Bronchial epithelial cell (primary cell): ENCODE results near the gene MAPT. TPM values are rescaled to one million over a fixed set of nuclear protein-coding genes. Genes with fewer than 3 reads are reported as not detected.

Source experiments
- DNase-seq: peaks from one replicate; pipeline ENCODE4 v3.0.0-alpha.2; 2010; ENCODE audit warnings: low read depth
- FAIRE-seq: peaks from 2 replicates; lab custom pipeline; 2011; peaks lifted over from hg19 to GRCh38; lab: Jason Lieb, UNC
- H3K27me3 ChIP-seq: 2 replicates; pipeline ENCODE4 v1.5.1; 2011; ENCODE audit warnings: low read length; ENCODE audit not compliant: control insufficient read depth, insufficient read depth
- H3K36me3 ChIP-seq: 2 replicates; pipeline ENCODE4 v1.5.1; 2011; ENCODE audit warnings: low read length; ENCODE audit not compliant: control insufficient read depth, insufficient read depth
- H3K4me3 ChIP-seq: 2 replicates; pipeline ENCODE4 v1.5.1; 2011; ENCODE audit warnings: mild to moderate bottlenecking, low read depth, low read length, control low read depth
- total RNA-seq: library from RNA; depleted of rRNA; stranded (reverse); fragments of >200 nt; gene quantifications from 2 replicates; pipeline ENCODE4 v1.2.1, GENCODE V29; 2014
- TF ChIP-seq, protein P1 (sequence below): IDR thresholded peaks from 2 replicates; pipeline ENCODE4 v1.5.1; 2011; ENCODE audit warnings: mild to moderate bottlenecking, moderate library complexity, low read length, control low read depth, inconsistent platforms; ENCODE audit not compliant: insufficient read depth, severe bottlenecking

MAPT gene
- total RNA-seq, 1 donor from 2014 or later: 0.26 TPM

GRCh38 chr17:46064460-46064859 lies 170.1 kb downstream of the MAPT start:
- FAIRE-seq (no peak), DNase-seq (no peak)
- peaks cover 3% of the 10 kb centered on the region for H3K36me3 ChIP-seq
- TF ChIP-seq, protein P1, sequence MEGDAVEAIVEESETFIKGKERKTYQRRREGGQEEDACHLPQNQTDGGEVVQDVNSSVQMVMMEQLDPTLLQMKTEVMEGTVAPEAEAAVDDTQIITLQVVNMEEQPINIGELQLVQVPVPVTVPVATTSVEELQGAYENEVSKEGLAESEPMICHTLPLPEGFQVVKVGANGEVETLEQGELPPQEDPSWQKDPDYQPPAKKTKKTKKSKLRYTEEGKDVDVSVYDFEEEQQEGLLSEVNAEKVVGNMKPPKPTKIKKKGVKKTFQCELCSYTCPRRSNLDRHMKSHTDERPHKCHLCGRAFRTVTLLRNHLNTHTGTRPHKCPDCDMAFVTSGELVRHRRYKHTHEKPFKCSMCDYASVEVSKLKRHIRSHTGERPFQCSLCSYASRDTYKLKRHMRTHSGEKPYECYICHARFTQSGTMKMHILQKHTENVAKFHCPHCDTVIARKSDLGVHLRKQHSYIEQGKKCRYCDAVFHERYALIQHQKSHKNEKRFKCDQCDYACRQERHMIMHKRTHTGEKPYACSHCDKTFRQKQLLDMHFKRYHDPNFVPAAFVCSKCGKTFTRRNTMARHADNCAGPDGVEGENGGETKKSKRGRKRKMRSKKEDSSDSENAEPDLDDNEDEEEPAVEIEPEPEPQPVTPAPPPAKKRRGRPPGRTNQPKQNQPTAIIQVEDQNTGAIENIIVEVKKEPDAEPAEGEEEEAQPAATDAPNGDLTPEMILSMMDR: no peak
- H3K27me3 ChIP-seq: no peaks in the 10 kb centered on the region
- H3K4me3 ChIP-seq: no peak overlapping the region

- DNase-seq (no peak), FAIRE-seq (no peak)
- no peaks in the 10 kb centered on the region for H3K27me3 ChIP-seq
- peaks cover 3% of the 10 kb centered on the region for H3K36me3 ChIP-seq
- TF ChIP-seq, protein P1: no peak
- no peak overlapping the region for H3K4me3 ChIP-seq
Measured at GRCh38 chr17:46071796-46072195, 177.4 kb downstream of the MAPT start.

DNA sequence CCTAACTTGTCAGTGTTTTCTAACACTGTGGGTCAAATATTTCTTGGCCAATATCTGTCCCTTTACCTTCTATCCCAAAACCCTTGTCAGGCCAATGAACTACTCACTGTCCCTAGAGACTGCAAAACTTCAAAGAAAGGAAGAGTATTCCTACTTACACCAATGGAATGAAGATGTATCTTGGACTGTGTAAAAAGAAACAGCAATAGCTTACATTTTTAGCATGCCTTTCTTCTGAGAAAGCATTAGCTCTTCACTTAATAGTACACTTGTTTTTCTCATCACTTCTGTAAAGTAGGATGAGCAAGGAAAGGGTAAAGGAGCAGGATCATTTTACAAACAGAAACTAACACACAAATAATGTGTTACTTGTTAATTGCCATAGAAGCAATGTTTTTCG lies 178.6 kb downstream of the MAPT start:
- TF ChIP-seq, protein P1: no peak
- DNase-seq (no peak), FAIRE-seq (no peak)

DNA sequence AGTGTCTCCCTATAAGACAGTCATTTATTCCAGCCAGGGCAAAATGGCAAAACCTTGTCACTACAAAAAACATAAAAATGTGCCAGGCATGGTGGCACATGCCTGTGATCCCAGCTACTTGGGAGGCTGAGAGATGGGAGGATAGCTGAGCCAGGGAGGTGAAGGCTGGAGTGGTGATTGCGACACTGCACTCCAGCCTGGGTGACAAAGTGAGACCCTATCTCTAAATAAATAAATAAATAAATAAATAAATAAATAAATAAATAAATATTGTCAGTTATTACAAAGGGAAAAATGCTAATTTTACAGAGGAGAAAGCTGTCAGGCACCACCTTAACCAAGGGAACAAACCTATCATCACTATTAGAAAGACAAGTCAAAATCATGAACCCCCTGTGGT lies 180.2 kb downstream of the MAPT start:
- H3K4me3 ChIP-seq: no peak overlapping the region
- H3K27me3 ChIP-seq: no peaks in the 10 kb centered on the region
- TF ChIP-seq, protein P1: no peak
- no peaks in the 10 kb centered on the region for H3K36me3 ChIP-seq
- no peak for FAIRE-seq
- DNase-seq: no peak

More for the DNA sequence above, 178.6 kb downstream of the MAPT start:
- Histone ChIP-seq H3K36me3 (no peaks in the 10 kb centered on the region), H3K27me3 (no peaks in the 10 kb centered on the region), H3K4me3 (no peak overlapping the region)

Other genes with a start within 250 kb of the MAPT start
- gene CRHR1, start 110.2 kb upstream of the MAPT start, total RNA-seq: not detected in 2 replicates
- gene SPPL2C, start 49.7 kb upstream of the MAPT start, total RNA-seq: not detected in 2 replicates
- gene STH, start 104.7 kb downstream of the MAPT start, total RNA-seq: not detected in 2 replicates